CD4-positive, alpha-beta T cell (primary cell): Measurements from ENCODE around the gene AFF3. TPM values are rescaled to one million over a fixed set of nuclear protein-coding genes. Genes with fewer than 3 reads are reported as not detected.

ENCODE experiments used
- ATAC-seq: fragments of 200-7000 bp; cut with Tn5 transposase; one replicate; pipeline ENCODE4 v1.10.0; 2022; ENCODE audit warnings: mild to moderate bottlenecking; ENCODE audit not compliant: poor library complexity
- CTCF ChIA-PET: fragments of 350-600 bp; sonication (Branson Sonifier 250); formaldehyde crosslinking; loops from one replicate; lab custom pipeline; 2021; ENCODE audit warnings: antibody characterized with exemption, inconsistent platforms; lab: Charles Lee
- POLR2A ChIA-PET: fragments of 350-600 bp; sonication (Branson Sonifier 250); formaldehyde crosslinking; loops from one replicate; lab custom pipeline; 2021; ENCODE audit warnings: antibody characterized with exemption, inconsistent platforms; lab: Charles Lee
- DNase-seq, 14 experiments: peaks; one replicate each; pipeline ENCODE4 v3.0.0-alpha.2; 2013 to 2020; ENCODE audit warnings: mixed read lengths in 2 of 14
- H3K27ac ChIP-seq, 2 donors: one replicate each; pipeline versions ENCODE4 v1.5.1 to v1.7.0; 2013; ENCODE audit warnings: low read length in 2 of 2, low read depth in 1 of 2, mild to moderate bottlenecking in 1 of 2
- H3K27me3 ChIP-seq, 2 experiments: 1 replicate in 1 of 2; 2 replicates in 1 of 2; pipeline versions ENCODE4 v1.6.1 to v1.7.0; 2013; ENCODE audit warnings: low read length in 2 of 2, control low read depth in 1 of 2, mild to moderate bottlenecking in 1 of 2, moderate library complexity in 1 of 2; ENCODE audit not compliant: insufficient read depth in 2 of 2, control insufficient read depth in 1 of 2
- H3K36me3 ChIP-seq: one replicate; pipeline ENCODE4 v1.6.1; 2013; ENCODE audit warnings: low read length, control low read depth; ENCODE audit not compliant: insufficient read depth
- H3K4me1 ChIP-seq: one replicate; pipeline ENCODE4 v1.6.1; 2013; ENCODE audit warnings: low read length, control low read depth; ENCODE audit not compliant: insufficient read depth
- H3K4me3 ChIP-seq: one replicate; pipeline ENCODE4 v1.5.1; 2013; ENCODE audit warnings: mild to moderate bottlenecking, low read length, moderate library complexity
- H3K9me3 ChIP-seq, 2 experiments: 1 replicate in 1 of 2; 2 replicates in 1 of 2; pipeline versions ENCODE4 v1.6.1 to v1.7.0; 2013; ENCODE audit warnings: low read length in 2 of 2, mild to moderate bottlenecking in 2 of 2, control low read depth in 1 of 2, moderate library complexity in 1 of 2; ENCODE audit not compliant: control insufficient read depth in 1 of 2, insufficient read depth in 1 of 2
- H3K27ac Mint-ChIP-seq: one replicate; pipeline ENCODE4 v1.8.0; 2020; ENCODE audit warnings: mixed read lengths
- H3K27me3 Mint-ChIP-seq: one replicate; pipeline ENCODE4 v1.8.0; 2021; ENCODE audit warnings: mixed read lengths
- H3K36me3 Mint-ChIP-seq: one replicate; pipeline ENCODE4 v1.8.0; 2021; ENCODE audit warnings: low read depth, mixed read lengths
- H3K4me1 Mint-ChIP-seq: one replicate; pipeline ENCODE4 v1.8.0; 2021; ENCODE audit warnings: low read depth, mixed read lengths
- H3K4me3 Mint-ChIP-seq: one replicate; pipeline ENCODE4 v1.8.0; 2020; ENCODE audit warnings: mild to moderate bottlenecking, mixed read lengths
- H3K9me3 Mint-ChIP-seq: one replicate; pipeline ENCODE4 v1.8.0; 2020; ENCODE audit warnings: mixed read lengths
- CTCF ChIP-seq: fragments of 200-600 bp; IDR thresholded peaks from one replicate; pipeline ENCODE4 v1.8.0; 2022; ENCODE audit warnings: antibody characterized with exemption, mild to moderate bottlenecking
- intact Hi-C, 2 experiments: fragments of 100-400 bp; cut with DNase I in 1 of 2; cut with micrococcal nuclease in 1 of 2; formaldehyde crosslinking; loops; one replicate each; pipeline versions ENCODE4 v1.15.1 to v1.9.0; 2023 to 2025; cut with DNase I, micrococcal nuclease
- total RNA-seq, 174 experiments: library from RNA in 2 of 174; stranded (reverse) in 2 of 174; gene quantifications; one replicate each; pipeline ENCODE4 v1.2.3 and lab custom pipeline; 2021 to 2026

The AFF3 gene
- total RNA-seq, 2 experiments from 2014 or later, result 15.4 to 15.7 TPM

DNA sequence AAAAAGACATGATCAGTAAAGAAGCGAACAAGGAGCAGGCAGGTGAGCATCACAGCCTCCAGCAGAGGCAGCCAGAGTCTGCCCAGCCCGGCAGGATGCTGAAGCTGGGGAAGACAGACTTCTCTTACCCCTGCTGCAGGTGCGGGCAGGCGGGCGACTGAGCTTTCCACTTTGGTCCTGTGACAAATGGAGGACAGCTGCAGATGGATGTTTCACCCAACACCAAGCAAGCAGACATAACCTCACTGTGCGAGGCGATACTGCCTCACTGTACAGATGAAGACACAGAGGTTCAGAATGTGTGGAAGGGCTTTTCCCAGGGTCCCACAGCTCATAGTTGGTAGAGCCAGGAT, 251.0 kb downstream of the AFF3 start:
- Mint-ChIP-seq H3K4me1 (no peaks in the 10 kb centered on the region), H3K4me3 (no peak overlapping the region), H3K9me3 (no peaks in the 10 kb centered on the region), H3K36me3 (no peaks in the 10 kb centered on the region), H3K27ac (no peak overlapping the region), H3K27me3 (no peaks in the 10 kb centered on the region)
- no peak for ATAC-seq
- no peak for TF ChIP-seq CTCF
- Histone ChIP-seq H3K27ac (no peak overlapping the region), H3K4me3 (no peak overlapping the region), H3K36me3 (no peaks in the 10 kb centered on the region), H3K9me3 (no peaks in the 10 kb centered on the region), H3K4me1 (no peaks in the 10 kb centered on the region), H3K27me3 (no peaks in the 10 kb centered on the region)
- CTCF ChIA-PET, result interaction anchor here (1.2 kb wide), 1 partner anchor 15 kb away, joined by 3 read pairs; no protein-coding TSS in a partner anchor
- no peak for DNase-seq
- POLR2A ChIA-PET, result no interaction called here
- intact Hi-C loops, result no loop called here

DNA sequence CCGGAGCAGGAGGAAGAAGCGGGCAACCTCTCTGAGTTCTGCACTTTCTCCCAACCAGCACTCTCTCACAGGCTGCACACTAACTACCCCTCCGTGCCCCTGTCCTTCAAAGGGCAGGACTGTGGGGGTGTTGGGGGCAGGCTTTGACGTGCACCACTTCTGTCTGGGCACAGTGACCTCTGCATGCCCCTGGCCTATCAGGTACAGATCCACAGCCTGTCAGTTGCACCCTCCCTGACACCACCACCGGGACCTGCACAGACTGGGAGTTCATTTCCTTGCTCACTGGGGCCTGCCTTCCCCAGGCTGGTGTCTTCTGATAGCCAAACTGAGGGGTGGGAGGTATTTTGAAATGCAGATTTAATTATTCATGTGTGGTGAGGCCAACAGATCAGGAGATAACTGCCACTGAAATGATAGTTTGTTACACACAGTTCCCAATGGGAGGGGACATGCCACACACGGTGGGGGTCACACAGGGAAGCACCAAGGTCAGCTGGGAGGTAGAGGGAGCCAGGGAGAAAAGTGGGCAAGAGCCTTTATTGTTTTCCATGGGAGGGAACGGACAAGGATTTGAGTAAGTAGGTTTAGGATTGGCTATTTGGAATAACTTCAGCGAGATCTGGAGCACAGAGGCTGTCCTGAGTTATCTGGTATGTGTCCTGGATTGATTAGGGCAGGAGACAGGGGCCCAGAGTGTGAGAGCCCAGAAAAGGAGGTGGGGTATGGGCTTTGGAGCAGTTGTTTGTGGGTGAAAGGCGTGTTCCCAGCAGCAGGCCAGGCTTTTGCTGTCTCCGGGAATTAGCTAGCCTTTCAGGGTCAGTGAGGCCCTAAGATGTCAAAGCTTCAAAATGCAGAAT, 251.6 kb downstream of the AFF3 start:
- H3K4me1 Mint-ChIP-seq, result no peaks in the 10 kb centered on the region
- H3K27me3 Mint-ChIP-seq, result no peaks in the 10 kb centered on the region
- no peak overlapping the region for H3K4me3 Mint-ChIP-seq
- H3K27ac Mint-ChIP-seq, result no peak overlapping the region
- POLR2A ChIA-PET, result no interaction called here
- intact Hi-C loops, result no loop called here
- Histone ChIP-seq H3K9me3 (no peaks in the 10 kb centered on the region), H3K4me3 (no peak overlapping the region), H3K27ac (no peak overlapping the region), H3K27me3 (no peaks in the 10 kb centered on the region), H3K4me1 (no peaks in the 10 kb centered on the region), H3K36me3 (no peaks in the 10 kb centered on the region)
- no peak for ATAC-seq
- no peak for TF ChIP-seq CTCF
- CTCF ChIA-PET, result no interaction called here
- no peak for DNase-seq
- H3K9me3 Mint-ChIP-seq, result no peaks in the 10 kb centered on the region
- no peaks in the 10 kb centered on the region for H3K36me3 Mint-ChIP-seq

- H3K4me3 ChIP-seq, result no peak overlapping the region
- ATAC-seq (no peak), DNase-seq (no peak)
- H3K4me1 ChIP-seq, result no peaks in the 10 kb centered on the region
- no peaks in the 10 kb centered on the region for H3K27me3 ChIP-seq
- no peak overlapping the region for H3K4me3 Mint-ChIP-seq
- no peaks in the 10 kb centered on the region for H3K9me3 ChIP-seq
- no peak for TF ChIP-seq CTCF
- POLR2A ChIA-PET, result no interaction called here
- H3K27me3 Mint-ChIP-seq, result no peaks in the 10 kb centered on the region
- H3K9me3 Mint-ChIP-seq, result no peaks in the 10 kb centered on the region
- H3K36me3 ChIP-seq, result no peaks in the 10 kb centered on the region
- H3K36me3 Mint-ChIP-seq, result no peaks in the 10 kb centered on the region
- CTCF ChIA-PET, result no interaction called here
- no peaks in the 10 kb centered on the region for H3K4me1 Mint-ChIP-seq
- H3K27ac Mint-ChIP-seq, result no peak overlapping the region
- H3K27ac ChIP-seq, result no peak overlapping the region
- intact Hi-C loops, result loop anchor here in 1 of 2 experiments (1.0 kb wide), 1 partner anchor 26 kb away; no protein-coding TSS in a partner anchor
Observed at GRCh38 chr2:99888617-99889016, 253.8 kb downstream of the AFF3 start.
